HepG2 (cell line): ENCODE data around the gene ABCA4. TPM values are rescaled to one million over a fixed set of nuclear protein-coding genes. Genes with fewer than 3 reads are reported as not detected.

Source experiments
- ATAC-seq: fragments of 200-7000 bp; cut with Tn5 transposase; 3 replicates; pipeline ENCODE4 v1.9.1; 2020; ENCODE audit warnings: mild to moderate bottlenecking, moderate library complexity
- BruUV-seq: library from RNA; stranded (reverse); fragments of 400-500 nt; replicated peaks from 2 replicates; lab custom pipeline; 2021; lab: Mats Ljungman, UMichigan
- CTCF ChIA-PET: fragments of 300-600 bp; formaldehyde crosslinking; extraction: SDS; loops from one replicate; lab custom pipeline; 2021; ENCODE audit warnings: low total read pairs, inconsistent platforms, low intra/inter-chr PET ratio; lab: Yijun Ruan, JAX
- POLR2A ChIA-PET: fragments of 350-600 bp; sonication (Branson Sonifier 250); formaldehyde crosslinking; loops from one replicate; lab custom pipeline; 2020; ENCODE audit warnings: antibody characterized with exemption, inconsistent platforms; lab: Yijun Ruan, JAX
- DNase-seq: peaks from one replicate; pipeline ENCODE4 v3.0.0-alpha.2; 2015; ENCODE audit warnings: low spot score
- FAIRE-seq: peaks from 3 replicates; lab custom pipeline; 2011; peaks lifted over from hg19 to GRCh38; lab: Jason Lieb, UNC
- H2AFZ ChIP-seq: one replicate; pipeline ENCODE4 v1.6.1; 2011; ENCODE audit warnings: low read length, inconsistent platforms
- H3K27ac ChIP-seq: fragments of 300-600 bp; 3 replicates; pipeline ENCODE4 v1.8.0; 2011; ENCODE audit warnings: mixed run types, mild to moderate bottlenecking, mixed read lengths, low read length, inconsistent platforms; ENCODE audit not compliant: insufficient read depth; ENCODE audit errors: extremely low read length
- H3K27me3 ChIP-seq, 2 experiments: fragments of 200-600 bp in 1 of 2; 2 replicates in 1 of 2; 3 replicates in 1 of 2; pipeline versions ENCODE4 v1.6.0 to v1.8.0; 2011; ENCODE audit warnings: low read length in 2 of 2, mild to moderate bottlenecking in 2 of 2, moderate library complexity in 2 of 2, inconsistent platforms in 1 of 2; ENCODE audit not compliant: insufficient read depth in 2 of 2, control insufficient read depth in 1 of 2
- H3K36me3 ChIP-seq, 2 experiments: fragments of 200-600 bp in 1 of 2; replicated peaks in 1 of 2; 2 replicates in 1 of 2; 3 replicates in 1 of 2; pipeline versions ENCODE4 v1.5.1 to v1.8.0; 2011; ENCODE audit warnings: low read length in 2 of 2, inconsistent platforms in 1 of 2; ENCODE audit not compliant: insufficient read depth in 2 of 2, control insufficient read depth in 1 of 2
- H3K4me1 ChIP-seq: 2 replicates; pipeline ENCODE4 v1.5.1; 2012; ENCODE audit warnings: low read length, inconsistent platforms; ENCODE audit not compliant: insufficient read depth
- H3K4me2 ChIP-seq: 2 replicates; pipeline ENCODE4 v1.6.0; 2011; ENCODE audit warnings: low read depth, low read length, inconsistent platforms
- H3K4me3 ChIP-seq, 3 experiments: fragments of 200-600 bp in 1 of 3; sonication (generic), shearing (Covaris generic) in 1 of 3; replicated peaks in 1 of 3; 2 replicates each; pipeline ENCODE4 v1.5.1; 2011 to 2016; ENCODE audit warnings: low read length in 3 of 3, inconsistent platforms in 2 of 3, low read depth in 2 of 3, mild to moderate bottlenecking in 2 of 3, control low read depth in 1 of 3, mixed read lengths in 1 of 3; ENCODE audit not compliant: insufficient read depth in 1 of 3
- H3K79me2 ChIP-seq: one replicate; pipeline ENCODE4 v1.6.1; 2011; ENCODE audit warnings: low read length, inconsistent platforms; ENCODE audit not compliant: insufficient read depth
- H3K9ac ChIP-seq: 2 replicates; pipeline ENCODE4 v1.6.0; 2011; ENCODE audit warnings: mild to moderate bottlenecking, low read depth, low read length, inconsistent platforms; ENCODE audit not compliant: insufficient read depth
- H3K9me3 ChIP-seq: 2 replicates; pipeline ENCODE4 v1.5.1; 2012; ENCODE audit warnings: mild to moderate bottlenecking, low read length
- H4K20me1 ChIP-seq: 2 replicates; pipeline ENCODE4 v1.6.0; 2011; ENCODE audit warnings: inconsistent platforms, mild to moderate bottlenecking, low read length, moderate library complexity; ENCODE audit not compliant: insufficient read depth
- ATF6 ChIP-seq: sonication (generic); formaldehyde crosslinking; conservative IDR thresholded peaks from 2 replicates; pipeline ENCODE4 v1.4.0; 2020; ENCODE audit warnings: missing genetic modification reagents
- ETS1 ChIP-seq: sonication (generic); formaldehyde crosslinking; IDR thresholded peaks from 2 replicates; pipeline ENCODE4 v1.4.0; 2020; ENCODE audit warnings: missing genetic modification reagents
- FOXJ3 ChIP-seq: sonication (generic); formaldehyde crosslinking; IDR thresholded peaks from 2 replicates; pipeline ENCODE4 v1.4.0; 2020; ENCODE audit warnings: missing genetic modification reagents, mild to moderate bottlenecking, borderline replicate concordance
- GATA4 ChIP-seq: sonication (generic); IDR thresholded peaks from 2 replicates; pipeline ENCODE4 v1.6.1; 2016; ENCODE audit warnings: antibody characterized with exemption, low read depth, borderline replicate concordance
- HNF1A ChIP-seq, 2 experiments: sonication (generic) in 1 of 2; formaldehyde crosslinking in 1 of 2; IDR thresholded peaks; 2 replicates each; pipeline versions ENCODE4 v1.4.0 to v1.6.1; 2016 to 2020; ENCODE audit warnings: borderline replicate concordance in 1 of 2, low read depth in 1 of 2, mild to moderate bottlenecking in 1 of 2, missing genetic modification reagents in 1 of 2
- KDM3A ChIP-seq: IDR thresholded peaks from 2 replicates; pipeline ENCODE4 v1.6.1; 2018; ENCODE audit warnings: low read depth, missing compliant biosample characterization
- ZBTB21 ChIP-seq: sonication (generic); formaldehyde crosslinking; IDR thresholded peaks from 2 replicates; pipeline ENCODE4 v1.4.0; 2020; ENCODE audit warnings: missing genetic modification reagents
- ZEB1 ChIP-seq: IDR thresholded peaks from 2 replicates; pipeline ENCODE4 v1.6.1; 2012; ENCODE audit warnings: mild to moderate bottlenecking, low read depth, inconsistent platforms; ENCODE audit not compliant: insufficient replicate concordance
- ZNF205 ChIP-seq: IDR thresholded peaks from 2 replicates; pipeline ENCODE4 v1.6.1; 2018; ENCODE audit warnings: missing biosample characterization, missing genetic modification reagents
- ZNF274 ChIP-seq: sonication (generic); formaldehyde crosslinking; IDR thresholded peaks from 2 replicates; pipeline ENCODE4 v1.5.1; 2020; ENCODE audit warnings: mild to moderate bottlenecking, missing genetic modification reagents
- ZNF276 ChIP-seq: sonication (generic); formaldehyde crosslinking; IDR thresholded peaks from 2 replicates; pipeline ENCODE4 v1.4.0; 2020; ENCODE audit warnings: mild to moderate bottlenecking, low read depth, missing genetic modification reagents
- ZNF605 ChIP-seq: sonication (generic); formaldehyde crosslinking; IDR thresholded peaks from 2 replicates; pipeline ENCODE4 v1.8.0; 2022; ENCODE audit warnings: mild to moderate bottlenecking, missing genetic modification reagents
- WGBS: methylation state at CpG from one replicate; pipeline ENCODE4 v1.1.6; 2017; ENCODE audit warnings: low lambda C conversion rate; 5-methylcytosine and 5-hydroxymethylcytosine counted together
- in situ Hi-C: cut with HindIII; loops from 2 replicates; pipeline ENCODE4 v1.10.0; 2017; ENCODE audit warnings: low pct_unique_long_range_greater_than_20kb; ENCODE audit not compliant: extremely low pct_ligation_motif_present
- intact Hi-C: fragments of 100-400 bp; cut with micrococcal nuclease; formaldehyde crosslinking; loops from one replicate; pipeline ENCODE4 v1.10.0; 2022; ENCODE audit not compliant: unreplicated experiment
- polyA plus RNA-seq, 8 experiments: library from polyadenylated mRNA; depleted of rRNA in 3 of 8; stranded (reverse) in 7 of 8; unstranded in 1 of 8; fragments of >200 nt; fragmentation: Illumina TruSeq in 4 of 8; extraction: Trizol in 4 of 8; gene quantifications; 2 replicates each; pipeline versions ENCODE4 v1.2.1 to v1.2.3, GENCODE V29; 2011 to 2016; ENCODE audit warnings: low read depth in 4 of 8, missing spikeins in 1 of 8, mixed read lengths in 1 of 8; ENCODE audit not compliant: insufficient read depth in 1 of 8
- total RNA-seq, 5 experiments: library from RNA; depleted of rRNA; stranded (reverse); fragments of >200 nt; fragmentation: Illumina TruSeq; extraction: Trizol; gene quantifications; 2 replicates each; pipeline ENCODE4 v1.2.3, GENCODE V29; 2016; ENCODE audit warnings: low read depth in 1 of 5

ABCA4 gene
- total and polyA plus RNA-seq, 2 of the 13 experiments (the other 11 are each of a cell fraction or from before 2014, with no cell fraction given), result 0.24 to 0.67 TPM

GRCh38 chr1:94000510-94001282 lies 120.3 kb downstream of the ABCA4 start:
- no peak overlapping the region for H3K9ac ChIP-seq
- H3K27me3 ChIP-seq, result 0 out of 5 replicates have a peak, but pooled peaks cover 0 to 1% of the 10 kb centered on the region in 2 experiments
- H3K9me3 ChIP-seq, result no peaks in the 10 kb centered on the region
- H3K4me3 ChIP-seq, result no peak overlapping the region
- in situ Hi-C loops, result no loop called here
- H3K36me3 ChIP-seq, result no peaks in the 10 kb centered on the region
- no peak overlapping the region for H2AFZ ChIP-seq
- no TSS peak for BruUV-seq
- ATAC-seq (no peak), DNase-seq (no peak), FAIRE-seq (no peak)
- H3K4me1 ChIP-seq, result no peaks in the 10 kb centered on the region
- CTCF ChIA-PET, result no interaction called here
- POLR2A ChIA-PET, result no interaction called here
- no peak overlapping the region for H3K27ac ChIP-seq
- no peak overlapping the region for H3K4me2 ChIP-seq
- intact Hi-C loops, result no loop called here
- no peaks in the 10 kb centered on the region for H4K20me1 ChIP-seq
- H3K79me2 ChIP-seq, result no peaks in the 10 kb centered on the region
- WGBS, result 77% methylated on average over 7 of the region's 12 CpGs
- TF ChIP-seq ZBTB21 (CRISPR knock-in tag), result no peak
- TF ChIP-seq FOXJ3 (CRISPR knock-in tag), result no peak
- no peak for TF ChIP-seq ZNF605 (CRISPR knock-in tag)
- no peak for TF ChIP-seq ATF6 (CRISPR knock-in tag)
- no peak for TF ChIP-seq GATA4
- TF ChIP-seq ETS1 (CRISPR knock-in tag), result no peak
- no peak for TF ChIP-seq ZNF276
- no peak for TF ChIP-seq HNF1A (IDR thresholded peaks at IDR 0.05; ENCODE audit: low read depth)
- no peak for TF ChIP-seq HNF1A (CRISPR knock-in tag; IDR thresholded peaks at IDR 0.05; ENCODE audit: borderline replicate concordance)
- TF ChIP-seq ZEB1, result no peak
- no peak for TF ChIP-seq KDM3A
- TF ChIP-seq ZNF274 (CRISPR knock-in tag), result no peak
- TF ChIP-seq ZNF205 (CRISPR knock-in tag), result no peak
